Measurements from ENCODE around the gene LITAF.
"Not testable (repeated sequence)": the region's sequence is repeated elsewhere in the genome, so short reads cannot be mapped to it uniquely, and the experiment has no call there.

Gene LITAF

DNA sequence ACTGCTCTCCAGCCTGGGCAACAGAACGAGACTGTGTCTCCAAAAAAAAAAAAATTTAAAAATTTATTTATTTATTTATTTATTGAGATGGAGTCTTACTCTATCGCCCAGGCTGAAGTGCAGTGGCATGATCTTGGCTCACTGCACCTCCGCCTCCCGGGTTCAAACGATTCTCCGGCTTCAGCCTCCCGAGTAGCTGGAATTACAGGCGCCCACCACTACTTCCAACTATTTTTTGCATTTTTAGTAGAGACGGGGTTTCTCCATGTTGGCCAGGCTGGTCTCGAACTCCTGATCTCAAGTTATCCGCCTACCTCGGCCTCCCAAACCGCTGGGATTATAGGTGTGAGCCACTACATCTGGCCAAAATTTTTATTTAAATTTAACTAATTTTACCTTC is 73.4 kb downstream of the LITAF start:
- not testable (repeated sequence) for DNase-seq

DNA sequence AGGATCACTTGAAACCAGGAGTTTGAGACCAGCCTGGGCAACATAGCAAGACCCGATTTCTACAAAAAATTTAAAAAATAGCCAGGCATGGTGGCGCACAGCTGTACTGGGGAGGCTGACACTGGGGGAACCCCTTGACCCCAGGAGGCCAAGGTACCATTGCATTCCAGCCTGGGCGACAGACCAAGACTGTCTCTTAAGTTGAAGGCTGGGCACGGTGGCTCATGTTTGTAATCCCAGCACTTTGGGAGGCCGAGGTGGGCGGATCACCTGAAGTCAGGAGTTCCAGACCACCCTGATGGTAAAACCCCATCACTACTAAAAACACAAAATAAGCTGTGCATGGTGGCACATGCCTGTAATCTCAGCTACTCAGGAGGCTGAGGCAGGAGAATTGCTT is 74.9 kb downstream of the LITAF start:
- no peak for DNase-seq

- DNase-seq = no peak
Measured at GRCh38 chr16:11511328-11511727, 75.4 kb downstream of the LITAF start.

GRCh38 chr16:11510178-11510973 is 76.3 kb downstream of the LITAF start:
- no peak for DNase-seq

- DNase-seq = no peak
Measured at GRCh38 chr16:11507991-11508390, 78.7 kb downstream of the LITAF start.

DNA sequence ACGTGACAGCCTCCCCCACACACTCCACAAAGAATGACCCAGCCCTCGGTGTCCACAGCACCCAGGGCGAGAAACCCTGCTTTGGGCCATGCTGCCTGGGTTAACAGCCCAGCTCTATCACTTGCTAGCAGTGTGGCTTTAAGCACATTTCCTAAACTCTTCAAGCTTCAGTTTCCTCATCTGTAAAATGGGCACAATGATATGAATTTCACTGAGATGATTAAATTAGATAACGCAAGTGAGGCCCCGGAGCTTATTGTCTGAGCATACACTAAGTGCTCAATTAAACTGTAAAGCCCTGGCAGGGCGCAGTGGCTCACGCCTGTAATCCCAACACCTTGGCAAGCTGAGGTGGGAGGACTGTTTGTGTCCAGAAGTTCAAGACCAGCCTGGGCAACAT is 79.4 kb downstream of the LITAF start:
- DNase-seq = no peak

DNA sequence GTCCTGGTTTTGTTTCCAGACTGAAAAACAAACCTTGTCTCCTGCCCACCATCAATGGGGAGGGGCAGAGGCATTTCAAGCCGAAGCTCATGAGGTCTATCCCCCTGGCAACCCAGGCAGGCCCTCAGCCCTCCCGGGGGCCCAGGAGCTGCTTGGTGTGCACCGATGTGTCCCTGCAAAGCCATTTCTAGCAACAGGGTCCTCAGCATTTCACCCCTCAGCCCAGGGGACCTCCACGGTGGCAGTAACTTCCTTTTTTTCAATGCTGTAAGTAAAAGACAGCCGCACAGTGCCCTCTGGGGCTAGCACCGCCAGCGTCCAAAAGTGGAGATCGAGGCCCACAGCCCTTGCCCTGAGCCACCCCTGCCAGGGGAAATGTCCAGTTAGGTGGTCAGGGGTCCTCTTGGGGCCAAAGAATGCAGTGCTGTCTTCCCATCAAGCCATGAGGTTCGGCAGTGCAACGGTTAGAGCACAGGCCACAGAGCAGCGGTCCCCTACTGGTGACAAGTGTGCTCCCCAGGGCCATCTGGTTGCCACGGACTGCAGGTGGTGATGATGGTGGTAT is 79.9 kb downstream of the LITAF start:
- no peak for DNase-seq

DNA sequence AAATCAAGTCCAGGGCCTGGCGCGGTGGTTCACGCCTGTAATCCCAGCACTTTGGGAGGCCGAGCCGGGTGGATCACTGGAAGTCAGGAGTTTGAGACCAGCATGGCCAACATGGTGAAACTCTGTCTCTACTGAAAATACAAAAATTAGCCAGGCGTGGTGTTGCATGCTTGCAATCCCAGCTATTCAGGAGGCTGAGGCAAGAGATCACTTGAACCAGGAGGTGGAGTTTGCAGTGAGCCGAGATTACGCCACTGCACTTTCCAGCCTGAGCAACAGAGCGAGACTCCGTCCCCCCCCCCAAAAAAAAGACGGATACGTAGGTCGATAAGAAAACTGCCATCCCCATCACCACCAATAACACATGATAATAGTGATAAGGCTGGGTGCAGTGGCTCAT is 82.5 kb downstream of the LITAF start:
- not testable (repeated sequence) for DNase-seq

DNA sequence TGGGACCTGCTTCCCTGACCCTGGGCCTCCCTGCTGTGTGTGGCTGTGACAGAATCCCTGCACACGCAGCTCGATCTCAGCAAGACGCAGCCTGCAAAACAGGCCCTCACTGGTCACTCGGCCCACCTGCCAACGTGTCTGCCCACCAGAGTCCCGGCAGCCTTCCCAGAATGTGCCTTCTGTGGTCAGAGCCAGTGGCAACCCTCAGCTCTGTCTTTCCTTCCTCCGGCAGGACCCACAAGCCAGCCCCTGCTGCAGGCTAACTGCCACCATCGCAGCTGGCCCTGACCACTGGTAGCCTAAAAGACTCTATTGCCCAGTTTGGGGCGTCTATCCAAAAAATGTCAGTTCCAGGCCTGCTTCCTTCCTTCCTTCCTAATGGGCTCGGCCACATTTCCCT is 83.2 kb downstream of the LITAF start:
- no peak for DNase-seq

DNA sequence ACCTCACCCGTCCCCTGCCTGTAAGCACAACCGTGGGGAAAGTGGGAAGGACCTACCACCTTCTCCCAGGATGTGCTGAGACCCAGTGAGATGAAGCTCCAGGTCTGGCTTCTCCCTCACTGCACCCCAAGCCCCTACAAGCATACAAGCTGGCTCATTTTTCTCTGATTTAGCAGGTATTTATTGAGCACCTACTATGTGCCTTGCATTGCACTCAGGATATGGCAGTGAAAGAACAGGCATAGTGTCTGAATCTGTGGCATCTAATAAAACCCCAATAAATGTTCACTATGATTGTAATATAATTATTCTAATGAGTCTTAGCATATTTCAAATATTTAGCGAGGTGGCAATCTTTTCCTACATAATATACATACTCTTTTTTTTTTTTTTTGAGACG is 84.5 kb downstream of the LITAF start:
- DNase-seq = no peak

DNA sequence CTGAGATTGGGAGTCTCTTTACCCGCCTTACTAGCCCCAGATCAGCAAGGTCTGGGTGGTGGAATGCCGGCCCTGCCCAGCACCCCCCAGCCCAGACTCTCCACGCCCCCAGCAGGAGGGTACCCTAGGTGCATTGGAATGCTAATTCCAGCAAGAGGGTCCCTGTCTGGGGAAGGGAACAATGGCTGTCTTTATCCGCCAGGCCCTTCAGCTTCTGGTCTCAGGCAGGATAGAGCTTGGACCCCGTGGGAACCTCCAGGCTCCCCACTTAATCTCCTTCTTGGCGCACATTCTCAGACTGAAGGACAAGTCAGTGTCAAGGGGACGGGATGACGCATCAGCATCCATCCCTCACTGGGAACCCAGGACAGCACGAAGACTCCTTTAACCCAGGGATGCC is 85.1 kb downstream of the LITAF start:
- DNase-seq = no peak

DNA sequence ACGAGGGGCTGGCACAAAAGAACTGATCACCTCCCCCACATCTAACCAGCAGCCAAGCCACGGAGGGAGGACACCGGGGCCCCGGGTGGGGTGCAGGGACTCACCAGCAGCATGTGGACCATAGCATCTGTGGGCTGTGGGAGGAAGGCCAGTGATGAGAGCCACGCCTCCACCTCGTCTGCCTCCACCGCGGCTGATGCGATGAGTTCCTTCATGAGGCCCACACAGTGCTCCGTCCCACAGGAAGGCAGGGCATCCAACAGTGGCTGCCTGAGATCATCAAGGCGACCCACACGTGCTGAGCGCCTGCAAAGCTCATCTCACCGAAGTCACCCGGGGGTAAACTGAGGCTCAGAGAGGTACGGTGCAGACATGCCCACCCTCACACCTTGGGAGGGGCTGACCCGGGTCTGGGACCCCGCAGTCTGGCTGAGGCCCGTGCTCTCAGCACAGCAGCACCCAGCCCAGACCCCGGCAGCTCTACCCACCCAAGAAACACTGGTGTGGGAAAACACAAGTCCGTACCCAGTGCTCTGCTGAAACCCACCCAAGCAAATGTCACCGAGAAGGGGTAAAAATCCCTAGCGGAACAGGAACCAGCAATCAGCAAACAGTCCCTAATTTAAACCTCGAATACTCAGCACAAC is 85.9 kb downstream of the LITAF start:
- no peak for DNase-seq

- DNase-seq = no peak
Measured at GRCh38 chr16:11499295-11500089, 87.2 kb downstream of the LITAF start.

DNA sequence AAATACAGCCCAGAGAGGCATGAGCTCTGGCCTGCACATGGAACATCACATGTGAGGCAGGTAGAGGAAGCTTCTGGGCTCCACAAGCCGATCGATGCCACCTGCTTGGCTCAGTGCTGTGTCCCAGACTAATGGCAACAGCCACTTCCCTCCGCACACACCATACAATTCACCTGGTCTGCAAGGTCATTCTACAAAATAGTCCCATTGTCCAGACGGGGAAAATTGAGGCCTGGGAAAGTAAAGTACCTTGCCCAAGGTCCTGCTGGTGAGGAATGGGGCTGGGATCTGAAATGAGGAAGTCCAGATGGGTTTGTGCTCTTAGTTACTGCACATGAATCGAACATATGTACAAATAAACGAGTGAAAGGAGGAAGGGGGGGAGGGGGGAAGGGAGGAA is 88.0 kb downstream of the LITAF start:
- DNase-seq = no peak

DNA sequence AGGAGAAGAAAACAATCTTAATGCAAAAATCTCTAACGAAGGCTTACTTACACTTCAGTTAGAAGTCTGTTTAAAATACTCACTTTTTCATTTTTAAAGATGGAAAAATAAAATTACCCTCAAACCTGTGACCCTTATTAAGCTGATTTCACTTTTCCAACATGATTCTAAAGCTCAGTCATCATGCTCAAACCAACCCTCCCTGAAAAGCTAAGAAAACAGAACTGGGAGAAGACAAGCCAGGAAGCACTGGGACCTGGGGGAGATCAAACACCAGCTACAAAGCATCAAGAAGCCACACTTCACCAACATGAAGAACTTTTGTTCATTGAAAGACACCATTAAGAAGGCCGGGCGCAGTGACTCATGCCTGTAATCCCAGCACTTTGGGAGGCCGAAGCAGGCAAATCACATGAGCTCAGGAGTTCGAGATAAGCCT is 88.8 kb downstream of the LITAF start:
- DNase-seq = no peak
